Thyroid gland (tissue), 4 donors: ENCODE data around the gene KLHL1. TPM values are rescaled to one million over a fixed set of nuclear protein-coding genes. Genes with fewer than 3 reads are reported as not detected.
"Not testable (repeated sequence)": the region's sequence is repeated elsewhere in the genome, so short reads cannot be mapped to it uniquely, and the experiment has no call there.

Experiments
- DNase-seq, 2 donors: peaks; one replicate each; pipeline ENCODE4 v3.0.0-alpha.2; 2019
- H3K27ac ChIP-seq, 3 donors: fragments of 200-600 bp; sonication (generic); 1 replicate in 2 of 3; 2 replicates in 1 of 3; pipeline ENCODE4 v1.5.1; 2016 to 2019; ENCODE audit warnings: mild to moderate bottlenecking in 1 of 3, moderate library complexity in 1 of 3
- H3K27me3 ChIP-seq: fragments of 200-600 bp; sonication (generic); one replicate; pipeline ENCODE4 v1.5.1; 2019
- H3K36me3 ChIP-seq, 2 donors: fragments of 200-600 bp; sonication (generic); one replicate each; pipeline ENCODE4 v1.5.1; 2016 to 2019
- H3K4me1 ChIP-seq, 2 donors: fragments of 200-600 bp; sonication (generic); one replicate each; pipeline ENCODE4 v1.5.1; 2017 to 2019
- H3K4me3 ChIP-seq, 3 donors: fragments of 200-600 bp; sonication (generic); replicated peaks in 1 of 3; 1 replicate in 2 of 3; 2 replicates in 1 of 3; pipeline ENCODE4 v1.5.1; 2016; ENCODE audit warnings: mild to moderate bottlenecking in 1 of 3
- H3K9me3 ChIP-seq: fragments of 200-600 bp; sonication (generic); one replicate; pipeline ENCODE4 v1.5.1; 2017
- POLR2A ChIP-seq, 2 donors: fragments of 450-650 bp; IDR thresholded peaks; one replicate each; pipeline ENCODE4 v1.6.1; 2017; ENCODE audit warnings: antibody characterized with exemption in 2 of 2, mild to moderate bottlenecking in 2 of 2, moderate library complexity in 1 of 2
- WGBS, 2 donors: methylation state at CpG; one replicate each; pipeline ENCODE4 v1.1.5; 2017; 5-methylcytosine and 5-hydroxymethylcytosine counted together
- intact Hi-C: fragments of 100-400 bp; cut with DNase I; formaldehyde crosslinking; loops from one replicate; pipeline ENCODE4 v1.15.1; 2023
- total RNA-seq, 4 donors: library from RNA; depleted of rRNA; stranded (reverse); fragments of >200 nt; gene quantifications; one replicate each; pipeline ENCODE4 v1.2.3, GENCODE V29; 2016
- TF ChIP-seq, protein P1 (sequence below), 6 experiments: fragments of 200-600 bp in 3 of 6; fragments of 450-650 bp in 3 of 6; sonication (generic) in 3 of 6; IDR thresholded peaks; one replicate each; pipeline ENCODE4 v1.5.1; 2016 to 2019; ENCODE audit warnings: antibody characterized with exemption in 6 of 6, mild to moderate bottlenecking in 2 of 6, inconsistent platforms in 1 of 6, moderate library complexity in 1 of 6

The KLHL1 gene, protein sequence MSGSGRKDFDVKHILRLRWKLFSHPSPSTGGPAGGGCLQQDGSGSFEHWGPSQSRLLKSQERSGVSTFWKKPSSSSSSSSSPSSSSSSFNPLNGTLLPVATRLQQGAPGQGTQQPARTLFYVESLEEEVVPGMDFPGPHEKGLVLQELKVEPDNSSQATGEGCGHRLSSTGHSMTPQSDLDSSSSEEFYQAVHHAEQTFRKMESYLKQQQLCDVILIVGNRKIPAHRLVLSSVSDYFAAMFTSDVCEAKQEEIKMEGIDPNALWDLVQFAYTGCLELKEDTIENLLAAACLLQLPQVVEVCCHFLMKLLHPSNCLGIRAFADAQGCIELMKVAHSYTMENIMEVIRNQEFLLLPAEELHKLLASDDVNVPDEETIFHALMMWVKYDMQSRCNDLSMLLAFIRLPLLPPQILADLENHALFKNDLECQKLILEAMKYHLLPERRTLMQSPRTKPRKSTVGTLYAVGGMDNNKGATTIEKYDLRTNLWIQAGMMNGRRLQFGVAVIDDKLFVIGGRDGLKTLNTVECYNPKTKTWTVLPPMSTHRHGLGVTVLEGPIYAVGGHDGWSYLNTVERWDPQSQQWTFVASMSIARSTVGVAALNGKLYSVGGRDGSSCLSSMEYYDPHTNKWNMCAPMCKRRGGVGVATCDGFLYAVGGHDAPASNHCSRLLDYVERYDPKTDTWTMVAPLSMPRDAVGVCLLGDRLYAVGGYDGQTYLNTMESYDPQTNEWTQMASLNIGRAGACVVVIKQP
- total RNA-seq = not detected

DNA sequence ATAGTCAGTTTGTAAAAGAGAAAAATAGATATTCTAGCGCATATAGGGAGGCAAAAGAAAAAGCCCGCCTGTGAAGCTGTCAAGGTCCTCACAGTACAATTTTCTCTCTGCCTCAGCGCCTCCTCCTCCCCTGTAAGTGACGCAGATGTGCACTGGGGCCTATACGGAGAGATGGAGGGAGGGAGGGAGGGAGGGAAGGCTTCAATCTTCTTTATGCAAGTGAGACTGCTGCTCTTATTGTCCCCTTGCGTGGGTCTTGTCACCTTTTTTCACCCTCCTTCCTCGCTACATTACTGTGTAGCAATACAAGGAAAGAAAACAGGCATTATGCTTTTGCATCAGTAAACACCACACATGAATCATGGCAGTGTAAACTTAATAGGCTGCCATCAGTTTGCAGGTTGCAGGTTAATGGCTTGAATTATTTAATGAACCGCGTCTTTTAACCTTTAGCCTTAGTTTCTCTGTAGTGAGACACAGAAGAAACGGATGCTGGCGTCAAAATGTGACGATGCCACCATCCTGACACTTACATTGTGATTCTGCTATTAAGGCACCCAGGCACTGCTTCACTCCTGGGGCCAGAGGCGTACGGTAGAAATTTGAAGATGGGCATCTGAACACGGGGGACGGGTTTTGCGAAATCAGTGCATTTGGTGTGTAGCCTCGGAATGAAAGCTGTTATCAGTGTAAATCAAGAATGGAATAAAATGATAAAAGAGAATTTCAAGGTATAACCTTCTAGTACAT lies at the start of gene KLHL1:
TSS of gene KLHL1 (minus strand) at position 97 of the 750 bp plus-strand sequence. CDS start 753 bp downstream, outside the sequence.
- Histone ChIP-seq H3K4me1 (no peaks in the 10 kb centered on the region), H3K9me3 (no peaks in the 10 kb centered on the region), H3K36me3 (no peaks in the 10 kb centered on the region), H3K27ac (no peak within 1 kb of the TSS), H3K4me3 (no peak within 1 kb of the TSS), H3K27me3 (no peaks in the 10 kb centered on the region)
- 57 to 59% methylated on average over 18 of the region's 18 CpGs for WGBS, 2 donors
- TF ChIP-seq POLR2A (IDR thresholded peaks at IDR 0.05) = no peak
- TF ChIP-seq, protein P1, sequence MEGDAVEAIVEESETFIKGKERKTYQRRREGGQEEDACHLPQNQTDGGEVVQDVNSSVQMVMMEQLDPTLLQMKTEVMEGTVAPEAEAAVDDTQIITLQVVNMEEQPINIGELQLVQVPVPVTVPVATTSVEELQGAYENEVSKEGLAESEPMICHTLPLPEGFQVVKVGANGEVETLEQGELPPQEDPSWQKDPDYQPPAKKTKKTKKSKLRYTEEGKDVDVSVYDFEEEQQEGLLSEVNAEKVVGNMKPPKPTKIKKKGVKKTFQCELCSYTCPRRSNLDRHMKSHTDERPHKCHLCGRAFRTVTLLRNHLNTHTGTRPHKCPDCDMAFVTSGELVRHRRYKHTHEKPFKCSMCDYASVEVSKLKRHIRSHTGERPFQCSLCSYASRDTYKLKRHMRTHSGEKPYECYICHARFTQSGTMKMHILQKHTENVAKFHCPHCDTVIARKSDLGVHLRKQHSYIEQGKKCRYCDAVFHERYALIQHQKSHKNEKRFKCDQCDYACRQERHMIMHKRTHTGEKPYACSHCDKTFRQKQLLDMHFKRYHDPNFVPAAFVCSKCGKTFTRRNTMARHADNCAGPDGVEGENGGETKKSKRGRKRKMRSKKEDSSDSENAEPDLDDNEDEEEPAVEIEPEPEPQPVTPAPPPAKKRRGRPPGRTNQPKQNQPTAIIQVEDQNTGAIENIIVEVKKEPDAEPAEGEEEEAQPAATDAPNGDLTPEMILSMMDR (IDR thresholded peaks at IDR 0.05) = no peak
- DNase-seq = no peak
- intact Hi-C loops = no loop called here

DNA sequence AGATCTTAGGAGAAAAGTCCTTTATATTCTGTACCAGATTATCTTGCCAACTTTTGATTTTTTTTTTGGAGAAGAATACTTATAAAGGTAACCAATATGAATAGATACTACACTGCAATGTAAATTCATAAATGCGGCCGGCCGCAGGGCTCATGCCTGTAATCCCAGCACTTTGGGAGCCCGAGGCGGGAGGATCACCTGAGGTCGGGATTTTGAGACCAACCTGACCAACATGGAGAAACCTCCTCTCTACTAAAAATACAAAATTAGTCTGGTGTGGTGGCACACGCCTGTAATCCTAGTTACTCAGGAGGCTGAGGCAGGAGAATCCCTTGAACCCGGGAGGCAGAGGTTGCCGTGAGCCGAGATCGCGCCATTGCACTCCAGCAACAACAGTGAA lies 34.4 kb upstream of the KLHL1 start:
- DNase-seq, H3K4me1 ChIP-seq, H3K27ac ChIP-seq, H3K36me3 ChIP-seq, H3K27me3 ChIP-seq, H3K4me3 ChIP-seq, intact Hi-C loops, H3K9me3 ChIP-seq: not testable (repeated sequence)
- WGBS, 2 donors = 95 to 96% methylated on average over 12 of the region's 12 CpGs

DNA sequence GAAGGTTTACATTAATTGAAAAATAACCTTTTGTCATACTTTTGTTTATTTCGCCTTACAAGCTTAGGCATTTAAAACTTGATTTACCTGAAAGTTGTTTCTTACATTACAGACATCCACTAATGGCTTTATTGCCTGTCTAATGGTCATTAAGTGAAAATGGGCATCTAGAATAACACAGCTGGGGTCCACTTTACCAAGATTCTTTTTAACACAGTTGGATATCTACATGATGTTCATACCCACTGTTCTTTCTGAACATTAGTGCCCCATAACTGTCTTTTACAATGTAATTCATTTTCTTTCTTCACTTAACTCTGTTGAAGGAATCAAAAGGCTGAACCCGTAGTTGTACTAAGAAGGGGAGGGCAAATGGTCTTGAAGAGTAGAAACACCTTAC lies 19.8 kb upstream of the KLHL1 start:
- no peaks in the 10 kb centered on the region for H3K27me3 ChIP-seq
- no peaks in the 10 kb centered on the region for H3K36me3 ChIP-seq
- no peaks in the 10 kb centered on the region for H3K9me3 ChIP-seq
- no peak for DNase-seq
- intact Hi-C loops = no loop called here
- no peak overlapping the region for H3K27ac ChIP-seq
- 59 to 90% methylated on average over 2 of the region's 2 CpGs for WGBS, 2 donors
- TF ChIP-seq, protein P1 (IDR thresholded peaks at IDR 0.05) = no peak
- TF ChIP-seq POLR2A (IDR thresholded peaks at IDR 0.05) = no peak
- H3K4me3 ChIP-seq = no peak overlapping the region
- H3K4me1 ChIP-seq = no peaks in the 10 kb centered on the region

DNA sequence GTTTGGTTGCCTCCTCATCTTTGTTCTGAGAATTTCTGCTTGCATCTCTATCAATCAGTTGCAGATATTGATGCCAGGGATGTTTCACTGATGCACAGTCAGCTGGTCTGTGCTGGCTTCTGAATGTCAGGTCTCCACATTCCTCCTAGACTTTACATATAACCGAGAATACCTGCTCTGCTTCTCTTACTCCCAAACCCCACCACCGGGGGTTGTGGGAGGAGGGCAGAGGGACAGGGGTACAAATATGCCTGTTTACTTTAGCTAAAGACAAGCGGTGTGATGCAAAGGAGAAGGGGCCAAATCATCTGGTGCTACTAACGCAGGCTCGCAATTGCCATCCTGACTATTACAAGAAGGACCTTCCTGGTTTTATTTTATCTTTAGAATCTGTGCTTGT lies 17.4 kb upstream of the KLHL1 start:
- intact Hi-C loops = no loop called here
- Histone ChIP-seq H3K27ac (no peak overlapping the region), H3K9me3 (no peaks in the 10 kb centered on the region), H3K4me3 (no peak overlapping the region), H3K4me1 (no peaks in the 10 kb centered on the region), H3K27me3 (no peaks in the 10 kb centered on the region), H3K36me3 (no peaks in the 10 kb centered on the region)
- TF ChIP-seq POLR2A (IDR thresholded peaks at IDR 0.05) = no peak
- TF ChIP-seq, protein P1 (IDR thresholded peaks at IDR 0.05) = no peak
- DNase-seq = no peak
- 57 to 69% methylated on average over 5 of the region's 5 CpGs for WGBS, 2 donors

DNA sequence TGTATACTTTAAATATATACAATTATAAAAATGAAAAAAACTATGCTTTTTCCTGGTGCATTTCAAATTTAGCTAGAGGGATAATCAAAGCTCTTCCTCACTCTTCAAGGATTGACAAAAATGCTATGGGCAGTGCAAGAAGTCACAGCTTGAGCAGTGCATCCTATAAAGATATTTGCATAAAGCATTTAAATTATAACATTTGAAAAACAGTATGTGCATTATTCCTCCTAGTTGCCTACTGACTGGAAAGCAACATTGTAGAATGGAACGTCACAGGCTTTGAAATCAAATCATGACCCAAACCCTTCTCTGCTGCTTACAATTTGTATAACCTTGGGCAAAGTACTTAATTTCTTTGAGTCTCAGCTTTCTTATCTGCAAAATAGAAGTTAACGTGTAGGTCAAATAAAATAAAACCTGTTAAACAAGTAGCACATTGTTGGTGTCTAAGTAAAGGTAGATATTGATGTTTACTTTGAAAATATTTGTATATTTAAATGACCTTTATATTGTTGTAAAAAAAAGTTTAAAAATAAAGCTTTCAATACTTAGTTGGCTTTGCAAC lies 9.2 kb upstream of the KLHL1 start:
- Histone ChIP-seq H3K27ac (no peak overlapping the region), H3K4me1 (no peaks in the 10 kb centered on the region), H3K36me3 (no peaks in the 10 kb centered on the region), H3K27me3 (no peaks in the 10 kb centered on the region), H3K9me3 (no peaks in the 10 kb centered on the region), H3K4me3 (no peak overlapping the region)
- no peak for DNase-seq
- intact Hi-C loops = no loop called here
- 64 to 68% methylated on average over 2 of the region's 2 CpGs for WGBS, 2 donors
- TF ChIP-seq POLR2A (IDR thresholded peaks at IDR 0.05) = no peak
- TF ChIP-seq, protein P1 (IDR thresholded peaks at IDR 0.05) = no peak
